ENCODE data around the gene NELFCD.
A peak's percentile ranks its signal among the peaks of the same experiment; 100 is the strongest.

NELFCD gene

DNA sequence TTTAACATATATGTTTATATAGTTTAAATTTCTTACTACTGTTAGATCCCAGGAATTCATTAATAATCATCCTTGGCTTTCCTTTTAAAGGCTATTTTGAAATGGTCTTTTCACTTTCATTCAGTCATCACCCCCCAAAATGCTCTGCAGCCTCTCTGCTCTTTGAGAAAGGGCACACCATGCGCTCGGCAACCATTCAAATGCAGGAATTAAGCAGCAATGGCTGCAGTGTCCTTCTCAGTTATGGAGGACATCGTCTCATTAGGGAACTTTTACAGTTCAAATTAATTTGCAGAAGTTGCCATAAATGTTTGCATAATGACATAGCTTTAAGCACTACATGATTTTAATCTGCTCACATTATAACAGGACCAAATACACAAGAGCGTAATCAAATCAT is 44.5 kb downstream of the NELFCD start:
- Histone ChIP-seq H3K36me3 (ENCODE audit: insufficient read depth) (peaks cover 17% of the 10 kb centered on the region; the same call in 1 of the 2 replicates), H3K4me2 (no peak overlapping the region), H3K9ac (no peak overlapping the region), H3K4me1 (ENCODE audit: low read depth, poor library complexity, severe bottlenecking) (peaks cover 32% of the 10 kb centered on the region), H3K79me2 (ENCODE audit: insufficient read depth, low read depth) (peaks cover 49% of the 10 kb centered on the region), H3K27me3 (ENCODE audit: insufficient read depth, low read depth) (no peaks in the 10 kb centered on the region), H2AFZ (ENCODE audit: low read depth) (no peak overlapping the region), H3K27ac (no peak overlapping the region), H4K20me1 (ENCODE audit: insufficient read depth) (no peaks in the 10 kb centered on the region), H3K4me3 (IDR thresholded peaks at IDR 0.05; ENCODE audit: insufficient read depth, low read depth, low read length) (no peak overlapping the region)
- TF ChIP-seq, protein P1, sequence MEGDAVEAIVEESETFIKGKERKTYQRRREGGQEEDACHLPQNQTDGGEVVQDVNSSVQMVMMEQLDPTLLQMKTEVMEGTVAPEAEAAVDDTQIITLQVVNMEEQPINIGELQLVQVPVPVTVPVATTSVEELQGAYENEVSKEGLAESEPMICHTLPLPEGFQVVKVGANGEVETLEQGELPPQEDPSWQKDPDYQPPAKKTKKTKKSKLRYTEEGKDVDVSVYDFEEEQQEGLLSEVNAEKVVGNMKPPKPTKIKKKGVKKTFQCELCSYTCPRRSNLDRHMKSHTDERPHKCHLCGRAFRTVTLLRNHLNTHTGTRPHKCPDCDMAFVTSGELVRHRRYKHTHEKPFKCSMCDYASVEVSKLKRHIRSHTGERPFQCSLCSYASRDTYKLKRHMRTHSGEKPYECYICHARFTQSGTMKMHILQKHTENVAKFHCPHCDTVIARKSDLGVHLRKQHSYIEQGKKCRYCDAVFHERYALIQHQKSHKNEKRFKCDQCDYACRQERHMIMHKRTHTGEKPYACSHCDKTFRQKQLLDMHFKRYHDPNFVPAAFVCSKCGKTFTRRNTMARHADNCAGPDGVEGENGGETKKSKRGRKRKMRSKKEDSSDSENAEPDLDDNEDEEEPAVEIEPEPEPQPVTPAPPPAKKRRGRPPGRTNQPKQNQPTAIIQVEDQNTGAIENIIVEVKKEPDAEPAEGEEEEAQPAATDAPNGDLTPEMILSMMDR (conservative IDR thresholded peaks at IDR 0.05; ENCODE audit: low read depth, low read length) = no peak

DNA sequence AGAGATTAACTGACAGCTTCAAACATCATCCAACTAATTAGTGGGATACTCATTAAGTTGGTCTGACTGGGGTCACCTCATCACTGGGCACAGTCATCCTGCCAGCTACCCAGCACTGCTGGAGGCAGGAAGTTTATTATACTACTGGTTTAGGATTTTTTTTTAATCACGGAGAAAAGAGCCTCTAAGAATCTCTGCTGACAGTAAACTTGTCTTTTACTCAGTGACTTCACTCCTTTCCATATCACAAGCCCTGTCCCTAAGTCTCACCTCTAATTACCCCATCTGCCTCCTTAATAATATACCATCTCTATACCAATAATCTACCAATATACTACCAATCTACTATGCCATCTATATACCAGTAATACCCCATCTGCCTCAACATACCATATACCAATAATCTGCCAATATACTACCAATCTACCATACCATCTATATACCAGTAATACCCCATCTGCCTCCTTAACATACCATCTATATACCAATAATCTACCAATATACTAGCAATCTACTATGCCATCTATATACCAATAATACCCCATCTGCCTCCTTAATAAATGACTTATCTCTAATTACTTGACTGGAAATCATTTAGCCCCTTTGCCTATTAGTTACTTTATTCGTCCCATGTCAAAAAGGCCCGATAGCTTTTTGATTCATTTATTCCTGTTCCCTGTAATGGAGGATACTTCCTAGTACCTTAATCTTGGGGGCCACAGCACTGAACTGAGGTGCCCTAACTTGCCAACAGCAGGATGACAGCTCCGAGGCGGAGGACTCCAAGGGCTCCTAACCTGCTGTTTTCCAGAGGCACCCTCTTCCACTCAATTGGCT is 46.1 kb downstream of the NELFCD start:
- H3K79me2 ChIP-seq (ENCODE audit: insufficient read depth, low read depth) = peaks cover 64% of the 10 kb centered on the region
- H3K36me3 ChIP-seq (ENCODE audit: insufficient read depth) = peaks cover 17% of the 10 kb centered on the region; the same call in 1 of the 2 replicates
- H2AFZ ChIP-seq (ENCODE audit: low read depth) = no peak overlapping the region
- H3K9ac ChIP-seq = no peak overlapping the region
- H3K4me1 ChIP-seq (ENCODE audit: low read depth, poor library complexity, severe bottlenecking) = peaks cover 40% of the 10 kb centered on the region
- H3K27ac ChIP-seq = no peak overlapping the region
- H4K20me1 ChIP-seq (ENCODE audit: insufficient read depth) = no peaks in the 10 kb centered on the region
- no peaks in the 10 kb centered on the region for H3K27me3 ChIP-seq (ENCODE audit: insufficient read depth, low read depth)
- no peak overlapping the region for H3K4me3 ChIP-seq (IDR thresholded peaks at IDR 0.05; ENCODE audit: insufficient read depth, low read depth, low read length)
- TF ChIP-seq, protein P1 (conservative IDR thresholded peaks at IDR 0.05; ENCODE audit: low read depth, low read length) = no peak
- H3K4me2 ChIP-seq = no peak overlapping the region

DNA sequence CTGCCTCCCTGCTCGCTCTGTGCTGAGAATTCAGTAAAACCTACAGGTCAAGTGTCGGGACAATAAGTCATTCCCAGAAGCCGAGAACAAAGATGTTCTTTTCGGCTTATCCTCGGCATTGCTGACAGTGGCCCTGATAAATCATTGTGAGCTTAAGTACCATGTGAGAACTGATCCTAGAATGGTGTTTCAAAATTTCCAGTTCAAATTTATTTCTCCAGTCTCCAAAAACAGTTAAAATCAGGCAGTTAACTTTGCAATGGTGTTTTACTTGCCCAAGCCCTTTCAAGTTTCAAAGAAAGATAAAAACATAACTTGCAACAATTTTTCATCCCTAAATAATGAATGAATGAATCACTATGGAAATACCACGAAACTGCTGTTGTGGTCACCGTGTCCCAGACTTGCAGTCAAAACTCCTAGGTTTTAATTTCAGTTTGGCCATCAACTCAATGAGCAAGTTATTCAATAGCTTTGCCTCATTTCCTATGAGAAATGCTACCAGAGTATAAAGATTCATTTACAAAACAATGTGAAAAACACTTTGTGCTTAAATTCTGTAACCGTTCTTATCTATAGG is 46.8 kb downstream of the NELFCD start:
- Histone ChIP-seq H3K4me1 (ENCODE audit: low read depth, poor library complexity, severe bottlenecking) (peaks cover 42% of the 10 kb centered on the region), H3K36me3 (ENCODE audit: insufficient read depth) (peaks cover 17% of the 10 kb centered on the region; the same call in 1 of the 2 replicates), H3K9ac (no peak overlapping the region), H2AFZ (ENCODE audit: low read depth) (no peak overlapping the region), H3K27me3 (ENCODE audit: insufficient read depth, low read depth) (no peaks in the 10 kb centered on the region), H3K27ac (no peak overlapping the region), H3K79me2 (ENCODE audit: insufficient read depth, low read depth) (peaks cover 64% of the 10 kb centered on the region), H3K4me2 (no peak overlapping the region), H3K4me3 (IDR thresholded peaks at IDR 0.05; ENCODE audit: insufficient read depth, low read depth, low read length) (no peak overlapping the region), H4K20me1 (ENCODE audit: insufficient read depth) (no peaks in the 10 kb centered on the region)
- TF ChIP-seq, protein P1 (conservative IDR thresholded peaks at IDR 0.05; ENCODE audit: low read depth, low read length) = no peak

- Histone ChIP-seq H3K27ac (no peak overlapping the region), H3K27me3 (ENCODE audit: insufficient read depth, low read depth) (no peaks in the 10 kb centered on the region), H2AFZ (ENCODE audit: low read depth) (no peak overlapping the region), H3K36me3 (ENCODE audit: insufficient read depth) (peaks cover 17% of the 10 kb centered on the region; the same call in 1 of the 2 replicates), H3K9ac (no peak overlapping the region), H4K20me1 (ENCODE audit: insufficient read depth) (no peaks in the 10 kb centered on the region), H3K4me1 (ENCODE audit: low read depth, poor library complexity, severe bottlenecking) (peaks cover 51% of the 10 kb centered on the region), H3K4me3 (IDR thresholded peaks at IDR 0.05; ENCODE audit: insufficient read depth, low read depth, low read length) (no peak overlapping the region), H3K79me2 (ENCODE audit: insufficient read depth, low read depth) (peaks cover 64% of the 10 kb centered on the region), H3K4me2 (peak overlapping the region; percentile 95; the same call in 1 of the 2 replicates)
- TF ChIP-seq, protein P1 (conservative IDR thresholded peaks at IDR 0.05; ENCODE audit: low read depth, low read length) = no peak
Measured at GRCh38 chr20:59028812-59029211, 47.8 kb downstream of the NELFCD start.

Measured in KMS-11 (cell line).